Transverse colon (tissue), 3 donors: ENCODE data around the gene SLC2A1.

Experiments
- POLR2A ChIP-seq: fragments of 450-650 bp; IDR thresholded peaks from one replicate; pipeline ENCODE4 v1.6.1; 2016; ENCODE audit warnings: antibody characterized with exemption, mild to moderate bottlenecking, moderate library complexity
- TF ChIP-seq, protein P1 (sequence below), 5 experiments: fragments of 200-600 bp in 3 of 5; fragments of 450-650 bp in 2 of 5; sonication (generic) in 3 of 5; IDR thresholded peaks; 1 replicate in 2 of 5; 2 replicates in 3 of 5; pipeline ENCODE4 v1.5.1; 2016 to 2017; ENCODE audit warnings: antibody characterized with exemption in 5 of 5, inconsistent platforms in 3 of 5, mild to moderate bottlenecking in 2 of 5, moderate library complexity in 1 of 5

DNA sequence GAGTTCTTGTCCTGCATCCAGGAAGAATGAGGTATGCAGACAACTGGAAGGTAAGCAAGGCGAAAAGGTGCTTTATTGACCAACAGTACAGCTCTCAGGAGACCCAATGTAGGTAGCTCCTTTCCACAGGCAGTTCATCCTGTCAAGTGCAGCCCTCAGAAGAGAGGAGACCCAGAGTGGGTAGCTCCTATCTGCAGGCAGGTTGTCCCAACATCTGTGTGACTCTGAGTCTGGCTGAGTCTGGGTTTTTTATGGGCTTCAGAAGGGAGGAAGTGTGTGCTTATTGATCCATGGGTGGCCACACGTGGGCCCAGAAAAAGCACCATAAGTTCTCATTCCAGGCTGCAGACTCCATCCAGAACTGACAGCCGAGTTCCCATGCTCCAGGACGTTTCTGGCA lies 78.3 kb downstream of the SLC2A1 start:
- TF ChIP-seq, protein P1, sequence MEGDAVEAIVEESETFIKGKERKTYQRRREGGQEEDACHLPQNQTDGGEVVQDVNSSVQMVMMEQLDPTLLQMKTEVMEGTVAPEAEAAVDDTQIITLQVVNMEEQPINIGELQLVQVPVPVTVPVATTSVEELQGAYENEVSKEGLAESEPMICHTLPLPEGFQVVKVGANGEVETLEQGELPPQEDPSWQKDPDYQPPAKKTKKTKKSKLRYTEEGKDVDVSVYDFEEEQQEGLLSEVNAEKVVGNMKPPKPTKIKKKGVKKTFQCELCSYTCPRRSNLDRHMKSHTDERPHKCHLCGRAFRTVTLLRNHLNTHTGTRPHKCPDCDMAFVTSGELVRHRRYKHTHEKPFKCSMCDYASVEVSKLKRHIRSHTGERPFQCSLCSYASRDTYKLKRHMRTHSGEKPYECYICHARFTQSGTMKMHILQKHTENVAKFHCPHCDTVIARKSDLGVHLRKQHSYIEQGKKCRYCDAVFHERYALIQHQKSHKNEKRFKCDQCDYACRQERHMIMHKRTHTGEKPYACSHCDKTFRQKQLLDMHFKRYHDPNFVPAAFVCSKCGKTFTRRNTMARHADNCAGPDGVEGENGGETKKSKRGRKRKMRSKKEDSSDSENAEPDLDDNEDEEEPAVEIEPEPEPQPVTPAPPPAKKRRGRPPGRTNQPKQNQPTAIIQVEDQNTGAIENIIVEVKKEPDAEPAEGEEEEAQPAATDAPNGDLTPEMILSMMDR (IDR thresholded peaks at IDR 0.05): no peak
- no peak for TF ChIP-seq POLR2A
